H1 (cell line): Measurements from ENCODE around the gene DLG5. TPM values are rescaled to one million over a fixed set of nuclear protein-coding genes. Genes with fewer than 3 reads are reported as not detected.

Experiments
- CHD7 ChIP-seq: fragments of 300-600 bp; sonication (generic); IDR thresholded peaks from 2 replicates; pipeline ENCODE4 v1.7.1; 2012; ENCODE audit warnings: low read length, moderate library complexity, mild to moderate bottlenecking, inconsistent platforms; ENCODE audit not compliant: insufficient replicate concordance
- EZH2 ChIP-seq: fragments of 200-600 bp; sonication (generic); IDR thresholded peaks from 2 replicates; pipeline ENCODE4 v1.7.1; 2012; ENCODE audit warnings: low read depth, mild to moderate bottlenecking, moderate library complexity, low read length, inconsistent platforms; ENCODE audit not compliant: severe bottlenecking
- polyA plus RNA-seq, 7 experiments: library from polyadenylated mRNA; depleted of rRNA in 3 of 7; stranded (reverse) in 5 of 7; unstranded in 2 of 7; fragments of >200 nt in 5 of 7; fragments of 200-250 nt in 2 of 7; gene quantifications; 1 replicate in 5 of 7; 2 replicates in 1 of 7; 4 replicates in 1 of 7; pipeline versions ENCODE4 v1.2.1 to v1.2.3, GENCODE V29; 2011 to 2013; ENCODE audit warnings: missing spikeins in 2 of 7, mixed read lengths in 2 of 7
- total RNA-seq: library from RNA; stranded (reverse); fragmentation: NEBNext Ultra II Directional; extraction: Animal tissue kit (Norgen Biotek cat#: 25700); gene quantifications from 2 replicates; pipeline ENCODE4 v1.2.1, GENCODE V29; 2021

Gene DLG5
- total and polyA plus RNA-seq, 2 of the 8 experiments (the other 6 are each of a cell fraction or from before 2014, with no cell fraction given) = 15.6 to 71.4 TPM

- TF ChIP-seq CHD7 (no peak), EZH2 (no peak)
Observed at GRCh38 chr10:77944519-77944918, 18.0 kb upstream of the DLG5 start (continued).
